ENCODE measurements around the gene FAM20A.

- TF ChIP-seq BRCA1 (IDR thresholded peaks at IDR 0.05; ENCODE audit: low read depth, low read length), result no peak
- no peak for TF ChIP-seq RAD21 (IDR thresholded peaks at IDR 0.05 in 1 of 2, conservative IDR thresholded peaks at IDR 0.05 in 1 of 2; ENCODE audit: low read depth in 2 of 2, low read length in 2 of 2)
- TF ChIP-seq SP1 (IDR thresholded peaks at IDR 0.05; ENCODE audit: low read depth, low read length), result no peak
- TF ChIP-seq GABPA (IDR thresholded peaks at IDR 0.05; ENCODE audit: borderline replicate concordance, insufficient read depth, low read length), result no peak
- TF ChIP-seq POLR2A (IDR thresholded peaks at IDR 0.05; ENCODE audit: control extremely low read depth in 1 of 2, low read depth in 2 of 2, low read length in 2 of 2), result no peak
- no peak for TF ChIP-seq SIX5 (IDR thresholded peaks at IDR 0.05; ENCODE audit: low read depth, low read length)
- TF ChIP-seq CHD1 (IDR thresholded peaks at IDR 0.05; ENCODE audit: low read depth, low read length), result no peak
- TF ChIP-seq SUZ12 (IDR thresholded peaks at IDR 0.05; ENCODE audit: low read length), result no peak
- TF ChIP-seq SP2 (IDR thresholded peaks at IDR 0.05; ENCODE audit: low read length), result no peak
- TF ChIP-seq RFX5 (IDR thresholded peaks at IDR 0.05; ENCODE audit: borderline replicate concordance, low read depth, low read length), result no peak
- TF ChIP-seq, protein P1, sequence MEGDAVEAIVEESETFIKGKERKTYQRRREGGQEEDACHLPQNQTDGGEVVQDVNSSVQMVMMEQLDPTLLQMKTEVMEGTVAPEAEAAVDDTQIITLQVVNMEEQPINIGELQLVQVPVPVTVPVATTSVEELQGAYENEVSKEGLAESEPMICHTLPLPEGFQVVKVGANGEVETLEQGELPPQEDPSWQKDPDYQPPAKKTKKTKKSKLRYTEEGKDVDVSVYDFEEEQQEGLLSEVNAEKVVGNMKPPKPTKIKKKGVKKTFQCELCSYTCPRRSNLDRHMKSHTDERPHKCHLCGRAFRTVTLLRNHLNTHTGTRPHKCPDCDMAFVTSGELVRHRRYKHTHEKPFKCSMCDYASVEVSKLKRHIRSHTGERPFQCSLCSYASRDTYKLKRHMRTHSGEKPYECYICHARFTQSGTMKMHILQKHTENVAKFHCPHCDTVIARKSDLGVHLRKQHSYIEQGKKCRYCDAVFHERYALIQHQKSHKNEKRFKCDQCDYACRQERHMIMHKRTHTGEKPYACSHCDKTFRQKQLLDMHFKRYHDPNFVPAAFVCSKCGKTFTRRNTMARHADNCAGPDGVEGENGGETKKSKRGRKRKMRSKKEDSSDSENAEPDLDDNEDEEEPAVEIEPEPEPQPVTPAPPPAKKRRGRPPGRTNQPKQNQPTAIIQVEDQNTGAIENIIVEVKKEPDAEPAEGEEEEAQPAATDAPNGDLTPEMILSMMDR (IDR thresholded peaks at IDR 0.05; ENCODE audit: control extremely low read depth in 1 of 3, insufficient read depth in 1 of 3, low read depth in 1 of 3, low read length in 3 of 3), result no peak
- TF ChIP-seq SP4 (IDR thresholded peaks at IDR 0.05; ENCODE audit: low read length), result no peak
Measured at GRCh38 chr17:68628576-68628957, 27.4 kb upstream of the FAM20A start.
